Naive thymus-derived CD4-positive, alpha-beta T cell (primary cell): ENCODE measurements around the gene MMS19. TPM values are rescaled to one million over a fixed set of nuclear protein-coding genes. Genes with fewer than 3 reads are reported as not detected.

Experiments used
- ATAC-seq: fragments of 150-1000 bp; cut with Tn5 transposase; 2 replicates; pipeline ENCODE4 v1.10.0; 2021; ENCODE audit warnings: mild to moderate bottlenecking, moderate library complexity
- CTCF ChIA-PET: fragments of 350-600 bp; sonication (Branson Sonifier 250); formaldehyde crosslinking; loops from one replicate; lab custom pipeline; 2021; ENCODE audit warnings: antibody characterized with exemption; lab: Charles Lee
- POLR2A ChIA-PET: fragments of 350-600 bp; sonication (Branson Sonifier 250); formaldehyde crosslinking; loops from one replicate; lab custom pipeline; 2021; ENCODE audit warnings: antibody characterized with exemption, inconsistent platforms; lab: Charles Lee
- DNase-seq, 9 donors: peaks; one replicate each; pipeline versions ENCODE4 v3.0.0 to v3.0.0-alpha.2; 2020 to 2022; ENCODE audit warnings: mixed read lengths in 1 of 9
- H3K27ac ChIP-seq: one replicate; pipeline ENCODE4 v1.7.0; 2013; ENCODE audit warnings: mild to moderate bottlenecking, low read depth, low read length, moderate library complexity
- H3K27me3 ChIP-seq, 2 donors: one replicate each; pipeline ENCODE4 v1.7.0; 2013; ENCODE audit warnings: low read length in 2 of 2, mild to moderate bottlenecking in 2 of 2, moderate library complexity in 2 of 2; ENCODE audit not compliant: control insufficient read depth in 2 of 2, insufficient read depth in 2 of 2
- H3K36me3 ChIP-seq, 3 experiments: 1 replicate in 2 of 3; 2 replicates in 1 of 3; pipeline ENCODE4 v1.7.0; 2013; ENCODE audit warnings: low read length in 3 of 3, mild to moderate bottlenecking in 3 of 3, moderate library complexity in 1 of 3; ENCODE audit not compliant: insufficient read depth in 3 of 3, control insufficient read depth in 2 of 3
- H3K4me1 ChIP-seq, 2 donors: one replicate each; pipeline ENCODE4 v1.7.0; 2013; ENCODE audit warnings: low read length in 2 of 2, mild to moderate bottlenecking in 2 of 2, moderate library complexity in 1 of 2; ENCODE audit not compliant: control insufficient read depth in 2 of 2, insufficient read depth in 2 of 2
- H3K4me3 ChIP-seq: 2 replicates; pipeline ENCODE4 v1.7.0; 2013; ENCODE audit warnings: mild to moderate bottlenecking, low read length
- H3K9me3 ChIP-seq, 3 experiments: 1 replicate in 2 of 3; 2 replicates in 1 of 3; pipeline ENCODE4 v1.7.0; 2013; ENCODE audit warnings: low read length in 3 of 3; ENCODE audit not compliant: control insufficient read depth in 2 of 3
- H3K27ac Mint-ChIP-seq, 9 donors: one replicate each; pipeline ENCODE4 v1.8.0; 2020 to 2022; ENCODE audit warnings: mixed read lengths in 9 of 9, mild to moderate bottlenecking in 8 of 9, moderate library complexity in 5 of 9, inconsistent platforms in 2 of 9
- H3K27me3 Mint-ChIP-seq, 5 donors: one replicate each; pipeline ENCODE4 v1.8.0; 2021 to 2022; ENCODE audit warnings: mixed read lengths in 5 of 5, mild to moderate bottlenecking in 1 of 5
- H3K36me3 Mint-ChIP-seq, 5 donors: one replicate each; pipeline ENCODE4 v1.8.0; 2020 to 2022; ENCODE audit warnings: mixed read lengths in 5 of 5, mild to moderate bottlenecking in 3 of 5, inconsistent platforms in 1 of 5
- H3K4me1 Mint-ChIP-seq, 7 donors: one replicate each; pipeline ENCODE4 v1.8.0; 2020 to 2022; ENCODE audit warnings: mixed read lengths in 7 of 7, mild to moderate bottlenecking in 3 of 7, inconsistent platforms in 1 of 7
- H3K4me3 Mint-ChIP-seq, 10 donors: one replicate each; pipeline ENCODE4 v1.8.0; 2020 to 2022; ENCODE audit warnings: mild to moderate bottlenecking in 10 of 10, mixed read lengths in 10 of 10, moderate library complexity in 6 of 10, inconsistent platforms in 2 of 10
- H3K9me3 Mint-ChIP-seq, 11 donors: one replicate each; pipeline ENCODE4 v1.8.0; 2020 to 2022; ENCODE audit warnings: mixed read lengths in 11 of 11, mild to moderate bottlenecking in 4 of 11, inconsistent platforms in 1 of 11, moderate library complexity in 1 of 11
- intact Hi-C, 2 donors: fragments of 100-400 bp; cut with micrococcal nuclease; formaldehyde crosslinking; loops; one replicate each; pipeline ENCODE4 v1.15.1; 2023
- polyA plus RNA-seq, 2 donors: library from polyadenylated mRNA; unstranded; fragments of 300-500 nt; fragmentation: Illumina TruSeq; gene quantifications; one replicate each; pipeline ENCODE4 v1.2.3, GENCODE V29; 2021
- total RNA-seq, 6 experiments: library from RNA in 5 of 6; stranded (reverse) in 5 of 6; gene quantifications; 1 replicate in 5 of 6; 2 replicates in 1 of 6; pipeline ENCODE4 v1.2.3 and lab custom pipeline; 2021 to 2026

MMS19 gene
- total and polyA plus RNA-seq, 7 experiments from 2014 or later, result 37.4 to 113 (median 82.0) TPM

- Mint-ChIP-seq H3K27ac (peak overlapping the region; percentile 86 to 97 (median 93)), H3K4me3 (peak overlapping the region; percentile 89 to 99 (median 98)), H3K9me3 (no peaks in the 10 kb centered on the region), H3K36me3 (peaks cover 0 to 10% (median 0%) of the 10 kb centered on the region in 5 donors), H3K4me1 (peaks cover 32 to 62% (median 39%) of the 10 kb centered on the region in 7 donors), H3K27me3 (no peaks in the 10 kb centered on the region)
- no peaks in the 10 kb centered on the region for H3K9me3 ChIP-seq
- intact Hi-C loops, result loop anchor here (1.0 to 5.0 kb wide), 8 partner anchors 9 to 195 kb away; partner anchors contain the start of genes ARHGAP19 (in 1 of the 2), FRAT1 (in 1 of the 2), FRAT2 (in 1 of the 2) and PI4K2A (in 1 of the 2)
- ChIA-PET POLR2A (interaction anchor here (0.5 to 2.1 kb wide), 4 partner anchors 9 to 55 kb away, joined by 3 to 8 read pairs (median 3); partner anchors contain the start of gene RRP12), CTCF (interaction anchor here (0.8 to 1.3 kb wide), 6 partner anchors 17 to 288 kb away, joined by 3 to 5 read pairs (median 4); no protein-coding TSS in a partner anchor)
- peak overlapping the region; percentile 80 for H3K27ac ChIP-seq
- H3K4me1 ChIP-seq, result peaks cover 19 to 29% of the 10 kb centered on the region in 2 donors
- peak overlapping the region; percentile 98 for H3K4me3 ChIP-seq
- ATAC-seq (peak; percentile 0), DNase-seq (no peak)
- H3K27me3 ChIP-seq, result no peaks in the 10 kb centered on the region
- peaks cover 0 to 29% (median 4%) of the 10 kb centered on the region in 3 experiments for H3K36me3 ChIP-seq
Measured at GRCh38 chr10:97445357-97445721, 52.9 kb downstream of the MMS19 start.

- H3K36me3 ChIP-seq, result peaks cover 0 to 38% (median 4%) of the 10 kb centered on the region in 3 experiments
- H3K27ac ChIP-seq, result no peak overlapping the region
- peaks cover 19 to 29% of the 10 kb centered on the region in 2 donors for H3K4me1 ChIP-seq
- DNase-seq (no peak), ATAC-seq (no peak)
- intact Hi-C loops, result no loop called here
- H3K9me3 ChIP-seq, result no peaks in the 10 kb centered on the region
- H3K4me3 ChIP-seq, result no peak overlapping the region
- H3K27me3 Mint-ChIP-seq, result no peaks in the 10 kb centered on the region
- no peaks in the 10 kb centered on the region for H3K27me3 ChIP-seq
- POLR2A ChIA-PET, result interaction anchor here (1.5 to 2.1 kb wide), 2 partner anchors 14 to 43 kb away, joined by 3 to 8 read pairs; partner anchors contain the start of gene RRP12
- peak overlapping the region in 5 of 9 donors; percentile 16 to 94 (median 36) for H3K27ac Mint-ChIP-seq
- no peaks in the 10 kb centered on the region for H3K9me3 Mint-ChIP-seq
- H3K36me3 Mint-ChIP-seq, result peaks cover 0 to 13% (median 4%) of the 10 kb centered on the region in 5 donors
- peak overlapping the region in 9 of 10 donors; percentile 0 to 99 (median 89) for H3K4me3 Mint-ChIP-seq
- H3K4me1 Mint-ChIP-seq, result peaks cover 32 to 58% (median 37%) of the 10 kb centered on the region in 7 donors
- CTCF ChIA-PET, result interaction anchor here (1.3 kb wide), 2 partner anchors 20 to 24 kb away, joined by 5 read pairs; no protein-coding TSS in a partner anchor
Measured at GRCh38 chr10:97444212-97444611, 54.0 kb downstream of the MMS19 start.

- Histone ChIP-seq H3K4me3 (no peak overlapping the region), H3K27ac (no peak overlapping the region), H3K9me3 (no peaks in the 10 kb centered on the region), H3K27me3 (no peaks in the 10 kb centered on the region), H3K36me3 (peaks cover 0 to 56% (median 6%) of the 10 kb centered on the region in 3 experiments), H3K4me1 (peaks cover 17 to 22% of the 10 kb centered on the region in 2 donors)
- CTCF ChIA-PET, result interaction anchor here (0.5 to 0.7 kb wide), 2 partner anchors 112 to 163 kb away, joined by 3 read pairs; no protein-coding TSS in a partner anchor
- H3K36me3 Mint-ChIP-seq, result peaks cover 0 to 11% (median 9%) of the 10 kb centered on the region in 5 donors
- no peaks in the 10 kb centered on the region for H3K27me3 Mint-ChIP-seq
- intact Hi-C loops, result no loop called here
- POLR2A ChIA-PET, result interaction anchor here (1.1 kb wide), 1 partner anchor 11 kb away, joined by 4 read pairs; no protein-coding TSS in a partner anchor
- DNase-seq (no peak), ATAC-seq (no peak)
- peaks cover 18 to 38% (median 26%) of the 10 kb centered on the region in 7 donors for H3K4me1 Mint-ChIP-seq
- H3K27ac Mint-ChIP-seq, result no peak overlapping the region
- H3K9me3 Mint-ChIP-seq, result no peaks in the 10 kb centered on the region
- no peak overlapping the region for H3K4me3 Mint-ChIP-seq
Measured at GRCh38 chr10:97442277-97442676, 55.9 kb downstream of the MMS19 start.

- H3K27me3 ChIP-seq, result no peaks in the 10 kb centered on the region
- Mint-ChIP-seq H3K4me3 (no peak overlapping the region), H3K4me1 (peaks cover 0 to 10% (median 0%) of the 10 kb centered on the region in 7 donors), H3K27ac (no peak overlapping the region), H3K27me3 (no peaks in the 10 kb centered on the region), H3K36me3 (peaks cover 0 to 27% (median 16%) of the 10 kb centered on the region in 5 donors), H3K9me3 (no peaks in the 10 kb centered on the region)
- H3K9me3 ChIP-seq, result no peaks in the 10 kb centered on the region
- ATAC-seq, result no peak
- intact Hi-C loops, result no loop called here
- no peak for DNase-seq
- CTCF ChIA-PET, result no interaction called here
- POLR2A ChIA-PET, result no interaction called here
- H3K27ac ChIP-seq, result no peak overlapping the region
- no peaks in the 10 kb centered on the region for H3K4me1 ChIP-seq
- no peak overlapping the region for H3K4me3 ChIP-seq
- H3K36me3 ChIP-seq, result peaks cover 8 to 87% (median 26%) of the 10 kb centered on the region in 3 experiments
Measured at GRCh38 chr10:97435211-97435610, 63.0 kb downstream of the MMS19 start.

GRCh38 chr10:97434557-97434956 lies 63.7 kb downstream of the MMS19 start:
- POLR2A ChIA-PET, result interaction anchor here (1.7 kb wide), 1 partner anchor 33 kb away, joined by 5 read pairs; the partner anchor contains the start of gene RRP12
- H3K36me3 ChIP-seq, result peaks cover 8 to 87% (median 26%) of the 10 kb centered on the region in 3 experiments
- DNase-seq, result no peak
- H3K36me3 Mint-ChIP-seq, result peaks cover 0 to 27% (median 13%) of the 10 kb centered on the region in 5 donors
- H3K4me3 Mint-ChIP-seq, result no peak overlapping the region
- peaks cover 0 to 13% (median 0%) of the 10 kb centered on the region in 7 donors for H3K4me1 Mint-ChIP-seq
- ATAC-seq, result no peak
- H3K4me1 ChIP-seq, result no peaks in the 10 kb centered on the region
- intact Hi-C loops, result no loop called here
- H3K27me3 ChIP-seq, result no peaks in the 10 kb centered on the region
- CTCF ChIA-PET, result no interaction called here
- no peak overlapping the region for H3K27ac ChIP-seq
- H3K9me3 Mint-ChIP-seq, result no peaks in the 10 kb centered on the region
- H3K4me3 ChIP-seq, result no peak overlapping the region
- H3K27me3 Mint-ChIP-seq, result no peaks in the 10 kb centered on the region
- no peaks in the 10 kb centered on the region for H3K9me3 ChIP-seq
- H3K27ac Mint-ChIP-seq, result peak overlapping the region in 4 of 9 donors; percentile 6 to 78 (median 55)

- peaks cover 0 to under 1% of the 10 kb centered on the region in 2 donors for H3K4me1 ChIP-seq
- no peaks in the 10 kb centered on the region for H3K9me3 Mint-ChIP-seq
- no peak overlapping the region for H3K27ac ChIP-seq
- intact Hi-C loops, result no loop called here
- no peaks in the 10 kb centered on the region for H3K27me3 ChIP-seq
- DNase-seq, result no peak
- peak overlapping the region in 2 of 9 donors; percentile 39 to 71 for H3K27ac Mint-ChIP-seq
- H3K4me1 Mint-ChIP-seq, result peaks cover 0 to 18% (median 0%) of the 10 kb centered on the region in 7 donors
- H3K9me3 ChIP-seq, result no peaks in the 10 kb centered on the region
- peaks cover 8 to 82% (median 26%) of the 10 kb centered on the region in 3 experiments for H3K36me3 ChIP-seq
- no peaks in the 10 kb centered on the region for H3K27me3 Mint-ChIP-seq
- ChIA-PET CTCF (interaction anchor here (1.1 kb wide), 1 partner anchor 9 kb away, joined by 4 read pairs; no protein-coding TSS in a partner anchor), POLR2A (interaction anchor here (1.7 kb wide), 1 partner anchor 33 kb away, joined by 5 read pairs; the partner anchor contains the start of gene RRP12)
- no peak overlapping the region for H3K4me3 Mint-ChIP-seq
- peaks cover 0 to 26% (median 10%) of the 10 kb centered on the region in 5 donors for H3K36me3 Mint-ChIP-seq
- no peak for ATAC-seq
- H3K4me3 ChIP-seq, result no peak overlapping the region
Measured at GRCh38 chr10:97434055-97434454, 64.2 kb downstream of the MMS19 start.
